PFSK-1 (cell line): Measurements from ENCODE around the gene PIEZO1.

Experiments
- POLR2AphosphoS5 ChIP-seq: IDR thresholded peaks from 2 replicates; pipeline ENCODE4 v1.6.1; 2012; ENCODE audit warnings: low read depth, mild to moderate bottlenecking, control low read depth, low read length, moderate library complexity
- SIN3A ChIP-seq: IDR thresholded peaks from 2 replicates; pipeline ENCODE4 v1.6.1; 2012; ENCODE audit warnings: mild to moderate bottlenecking, low read length, moderate library complexity, borderline replicate concordance; ENCODE audit not compliant: insufficient read depth
- TAF1 ChIP-seq: IDR thresholded peaks from 2 replicates; pipeline ENCODE4 v1.6.1; 2012; ENCODE audit warnings: low read length, control low read depth, borderline replicate concordance; ENCODE audit not compliant: insufficient read depth

DNA sequence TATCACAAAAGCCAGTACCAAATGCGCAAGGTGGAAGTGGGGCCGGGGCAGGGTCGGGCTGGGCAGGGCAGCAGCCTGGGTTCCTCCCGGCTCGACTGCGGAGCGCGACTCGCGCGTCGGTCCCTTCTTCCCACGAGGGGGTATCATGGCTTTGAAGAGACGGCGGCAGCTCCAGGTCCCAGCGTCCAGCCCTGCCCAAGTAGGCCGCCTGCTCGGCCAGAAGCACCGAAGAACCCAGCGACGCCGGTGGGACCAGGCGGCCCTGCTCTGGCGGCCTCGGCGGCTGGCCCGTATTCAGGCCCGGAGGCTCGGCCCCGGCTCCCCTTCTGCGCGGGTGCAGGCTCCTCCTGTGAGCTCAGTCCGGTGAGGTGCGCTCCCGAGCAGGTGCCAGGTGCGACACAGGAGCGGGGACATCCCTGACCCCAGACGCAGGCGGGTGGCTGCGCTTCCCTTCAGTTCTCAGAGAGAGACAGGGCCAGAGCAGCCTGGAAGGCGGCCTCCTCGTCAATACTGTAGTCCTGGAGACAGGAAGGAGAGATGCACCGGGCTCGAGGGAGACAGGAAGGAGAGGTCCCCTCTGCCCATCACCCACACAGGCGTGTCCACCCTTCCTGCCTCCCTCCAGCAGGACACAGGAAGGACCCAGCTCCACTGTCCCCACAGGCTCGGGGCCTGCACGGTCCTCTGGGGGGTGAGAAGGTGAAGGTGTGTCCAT is 87.7 kb downstream of the PIEZO1 start:
- TF ChIP-seq SIN3A = no peak
- no peak for TF ChIP-seq POLR2AphosphoS5
- TF ChIP-seq TAF1 = no peak
